GOT3 (cell line): Measurements from ENCODE around the gene TMEM209.
"Not testable (repeated sequence)": the region's sequence is repeated elsewhere in the genome, so short reads cannot be mapped to it uniquely, and the experiment has no call there.

Source experiments
- DNase-seq: peaks from one replicate; lab custom pipeline; 2025; ENCODE audit warnings: mixed read lengths; lab: John Stamatoyannopoulos, UW

TMEM209 gene

DNA sequence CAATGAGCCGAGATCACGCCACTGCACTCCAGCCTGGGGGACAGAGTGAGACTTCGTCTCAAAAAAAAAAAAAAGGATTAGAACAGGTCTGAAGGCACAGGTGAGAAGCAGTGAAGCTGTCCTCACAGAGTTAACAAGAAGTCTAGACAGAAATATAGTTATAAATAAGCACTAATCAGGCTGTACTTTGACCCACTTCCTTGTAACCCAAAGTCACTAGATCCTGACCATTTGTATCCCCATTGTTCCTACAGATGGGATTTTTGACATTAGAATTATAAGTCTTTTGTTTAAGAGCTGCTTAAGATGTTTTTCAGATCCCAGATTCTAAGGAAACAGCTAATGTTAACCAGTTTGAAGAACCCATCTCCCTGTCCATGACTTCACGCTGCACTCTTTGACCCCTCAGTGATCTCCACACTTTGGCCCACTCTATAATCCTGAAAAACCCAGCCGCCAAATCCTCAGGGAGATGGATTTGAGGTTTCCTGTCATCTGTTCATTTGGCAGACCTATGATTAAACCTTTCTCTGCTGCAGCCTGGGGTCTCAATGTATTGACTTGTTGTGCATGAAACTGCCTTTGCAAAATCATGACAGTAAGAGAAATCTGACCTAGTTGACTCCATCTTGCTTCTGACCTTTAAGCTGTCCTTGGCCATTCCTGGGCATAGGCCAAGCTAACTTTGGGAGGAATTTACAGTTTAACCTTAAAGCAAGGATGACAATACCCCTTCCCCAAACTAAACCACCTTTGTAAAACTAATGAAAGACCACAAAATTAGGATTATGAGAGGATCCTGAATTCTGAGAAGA, 13.8 kb upstream of the TMEM209 start:
- DNase-seq: no peak

DNA sequence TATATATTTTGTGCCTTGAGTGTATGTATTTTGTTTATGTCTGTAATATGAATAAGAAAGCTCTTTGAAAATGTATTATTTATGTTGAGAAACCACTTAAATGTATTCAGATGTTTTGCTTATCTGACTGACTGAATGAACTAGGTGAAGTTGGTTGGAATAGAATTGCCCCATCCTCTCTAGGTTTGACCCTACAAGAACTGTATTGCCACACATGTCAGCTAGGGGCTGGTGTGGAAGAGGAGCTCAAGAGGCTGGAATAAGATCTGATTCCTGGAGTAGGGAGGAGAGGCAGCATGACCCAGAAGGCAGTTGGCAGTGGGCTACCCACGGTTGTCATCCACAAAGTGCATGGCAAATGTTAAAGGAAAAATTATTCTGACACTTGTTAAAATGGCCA, 11.5 kb upstream of the TMEM209 start:
- no peak for DNase-seq

DNA sequence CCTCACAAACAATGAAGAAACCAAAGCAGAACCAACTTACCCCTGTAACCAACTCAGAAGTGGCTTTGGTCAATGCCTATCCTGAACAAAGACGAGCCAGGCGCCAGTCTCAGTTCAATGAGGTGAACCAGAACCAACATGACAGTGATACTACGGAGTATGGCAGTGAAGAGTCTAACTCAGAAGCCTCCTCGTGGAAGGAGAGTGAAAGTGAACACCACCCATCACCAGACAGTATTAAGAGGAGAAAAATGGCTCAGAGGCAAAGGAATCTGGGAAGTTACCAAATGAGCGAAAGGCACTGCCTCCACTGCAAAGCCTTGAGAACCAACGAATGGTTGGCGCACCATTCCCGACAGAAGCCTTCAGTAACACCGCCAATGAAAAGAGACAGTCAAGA, 10.8 kb upstream of the TMEM209 start:
- no peak for DNase-seq

DNA sequence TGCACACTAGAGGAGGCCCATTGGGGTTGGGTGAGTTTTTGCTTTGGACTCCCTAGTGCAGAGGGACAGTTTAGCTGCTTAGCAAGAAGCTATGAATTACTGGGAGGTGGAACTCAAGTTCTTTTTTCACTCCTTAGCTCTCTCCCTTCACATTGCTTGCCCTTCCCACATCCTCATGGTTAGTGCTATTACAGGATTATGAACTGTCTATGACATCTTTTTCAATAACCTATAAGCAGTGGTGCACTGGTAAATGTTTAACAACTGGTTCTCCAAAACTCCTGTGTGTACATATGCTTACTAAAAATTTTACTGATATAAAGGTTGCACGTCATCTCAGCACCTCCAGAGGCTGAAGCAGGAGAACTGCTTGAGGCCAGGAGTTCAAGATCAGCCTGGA, 8.6 kb upstream of the TMEM209 start:
- DNase-seq: no peak

DNA sequence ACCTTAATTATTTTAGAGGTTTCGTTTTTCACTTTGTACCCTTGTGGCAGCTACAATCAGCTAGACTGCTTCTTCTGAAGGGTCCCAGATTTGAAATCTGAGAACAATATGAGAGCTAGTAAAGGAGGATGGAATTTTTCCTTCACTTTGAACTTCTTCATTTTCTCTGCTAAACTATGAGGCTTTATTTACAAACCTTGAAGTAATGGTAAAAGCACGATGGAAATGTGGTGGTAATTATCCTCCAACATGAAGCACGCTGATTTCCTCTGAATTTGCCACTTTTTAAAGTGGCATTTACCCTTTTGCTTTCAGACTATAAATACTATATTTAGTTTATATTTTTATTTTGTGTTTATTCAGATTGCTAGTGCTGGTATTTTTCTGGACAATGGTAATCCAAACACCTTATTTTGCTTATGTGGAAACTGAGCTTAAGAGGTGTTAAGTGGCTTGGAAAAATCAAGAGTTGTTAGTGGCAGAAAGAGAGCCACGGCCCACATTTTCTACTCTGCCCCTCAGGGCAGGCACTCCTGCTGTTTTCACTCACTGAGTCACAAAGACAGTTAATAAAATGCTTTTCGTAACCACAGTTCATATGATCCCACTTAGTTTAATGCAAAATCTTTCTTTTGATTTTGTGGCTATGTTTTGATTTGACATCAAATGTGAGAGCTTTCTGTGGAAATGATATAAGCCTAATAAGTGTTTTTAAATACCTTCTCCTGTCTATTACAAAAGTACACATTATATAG, 5.2 kb upstream of the TMEM209 start:
- no peak for DNase-seq

DNA sequence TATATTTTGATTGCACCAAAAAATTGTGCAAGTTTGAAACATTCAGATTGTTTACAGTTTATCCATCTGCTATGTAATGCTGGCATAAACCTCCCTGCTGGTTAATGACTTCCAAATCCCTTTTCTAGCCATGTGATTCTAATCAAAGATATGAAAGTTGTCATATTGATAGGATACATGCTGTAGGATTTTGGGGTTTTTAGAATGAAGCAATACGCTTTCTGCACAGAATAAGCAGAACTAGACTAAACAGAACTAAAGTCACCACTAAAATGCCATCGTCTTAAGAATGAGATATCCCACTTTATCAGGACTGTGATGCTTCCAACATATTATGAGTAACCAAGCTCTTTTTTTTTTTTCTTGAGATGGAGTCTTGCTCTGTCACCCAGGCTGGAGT, 3.3 kb upstream of the TMEM209 start:
- DNase-seq: no peak

DNA sequence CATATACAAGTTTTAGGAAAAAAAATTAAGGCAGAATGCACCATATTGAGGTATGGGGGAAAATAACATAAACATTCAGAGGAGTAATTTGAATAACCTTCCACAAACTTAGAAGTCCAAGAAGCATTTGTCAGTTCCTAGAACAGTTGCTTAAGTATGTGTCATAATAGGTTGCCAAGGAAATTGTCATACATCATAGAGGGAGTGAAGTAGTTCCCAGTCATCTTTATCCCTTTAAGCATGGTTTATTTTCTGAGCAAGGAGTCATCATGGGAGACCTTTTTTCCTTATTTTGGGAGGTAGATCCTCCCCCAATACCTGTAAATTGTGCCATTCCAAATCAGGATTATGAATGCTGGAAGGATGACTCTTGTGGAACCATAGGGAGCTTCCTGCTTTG, 2.4 kb upstream of the TMEM209 start, which contains the start of gene SSMEM1:
Gene SSMEM1 (plus strand): TSS at position 219 of the 400 bp plus-strand sequence. CDS start 51 bp downstream, at position 270.
- no peak for DNase-seq

DNA sequence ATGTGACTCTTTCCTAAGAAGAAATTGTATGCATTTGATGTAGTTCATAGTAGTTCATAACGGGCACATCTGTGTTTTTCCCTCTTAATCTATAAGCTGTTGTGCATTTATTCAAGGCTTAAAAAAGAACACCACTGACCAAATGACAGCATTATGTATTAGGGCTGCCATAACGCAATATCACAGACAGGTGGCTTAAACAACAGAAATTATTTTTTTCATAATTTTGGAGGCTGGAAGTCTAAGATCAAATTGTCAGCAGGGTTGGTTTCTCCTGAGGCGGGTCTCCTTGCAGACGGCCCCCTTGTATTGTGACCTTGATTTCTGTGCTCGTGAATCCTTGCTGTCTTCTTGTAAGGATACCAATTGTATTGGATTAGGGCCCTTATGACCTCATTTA, 1.8 kb upstream of the TMEM209 start:
- DNase-seq: no peak

DNA sequence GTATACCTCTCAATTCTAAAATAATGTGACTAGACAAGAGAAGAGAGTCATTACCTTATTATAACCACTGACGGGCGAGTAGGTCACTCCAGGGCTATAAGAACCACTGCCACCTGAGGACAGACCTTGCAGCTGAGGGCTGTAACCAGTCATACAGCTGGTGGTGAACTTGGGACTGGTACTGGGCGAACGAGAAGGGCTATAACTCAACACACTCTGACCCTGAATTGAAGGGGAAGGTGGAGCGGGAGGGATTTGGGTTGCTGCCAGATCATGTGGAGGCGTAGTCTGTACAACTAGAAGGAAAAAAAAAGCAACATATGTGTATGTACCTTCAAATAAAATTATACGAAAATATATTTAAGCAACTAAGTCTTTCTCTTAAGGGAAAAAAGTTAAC, 3.4 kb downstream of the TMEM209 start:
- no peak for DNase-seq

DNA sequence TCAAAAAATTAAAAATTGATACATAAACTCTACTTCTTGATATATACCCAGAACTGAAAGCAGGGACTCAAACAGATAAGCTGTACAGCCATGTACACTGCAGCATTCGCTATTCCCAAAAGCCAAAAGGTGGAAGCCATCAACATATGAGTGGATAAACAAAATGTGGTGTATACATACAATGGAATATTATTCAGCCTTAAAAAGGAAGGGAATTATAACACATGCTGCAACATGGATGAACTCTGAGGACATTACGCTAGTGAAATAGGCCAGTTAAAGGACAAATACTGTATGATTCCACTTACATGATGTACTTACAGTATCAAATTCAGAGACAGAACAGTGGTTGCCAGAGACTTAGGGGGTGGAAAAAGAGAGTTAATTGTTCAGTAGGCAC, 8.1 kb downstream of the TMEM209 start:
- DNase-seq: no peak

DNA sequence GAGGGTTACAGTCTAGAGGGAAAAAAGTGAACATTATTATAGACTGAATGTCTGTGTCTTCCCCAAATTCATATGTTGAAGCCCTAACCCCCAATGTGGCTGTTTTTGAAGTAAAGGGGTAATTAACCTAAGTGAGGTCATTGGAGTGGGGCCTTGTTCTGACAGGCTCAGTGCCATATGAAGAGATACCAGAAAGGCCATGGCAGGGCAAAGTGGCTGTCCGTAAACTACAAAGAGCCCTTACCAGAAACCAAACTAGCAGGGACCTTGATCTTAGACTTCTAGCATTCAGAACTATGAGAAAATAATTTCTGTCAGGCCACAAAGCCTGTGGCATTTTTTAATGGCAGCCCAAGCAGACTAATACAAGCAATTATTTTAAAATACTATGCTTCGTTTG, 8.7 kb downstream of the TMEM209 start:
- DNase-seq: no peak

DNA sequence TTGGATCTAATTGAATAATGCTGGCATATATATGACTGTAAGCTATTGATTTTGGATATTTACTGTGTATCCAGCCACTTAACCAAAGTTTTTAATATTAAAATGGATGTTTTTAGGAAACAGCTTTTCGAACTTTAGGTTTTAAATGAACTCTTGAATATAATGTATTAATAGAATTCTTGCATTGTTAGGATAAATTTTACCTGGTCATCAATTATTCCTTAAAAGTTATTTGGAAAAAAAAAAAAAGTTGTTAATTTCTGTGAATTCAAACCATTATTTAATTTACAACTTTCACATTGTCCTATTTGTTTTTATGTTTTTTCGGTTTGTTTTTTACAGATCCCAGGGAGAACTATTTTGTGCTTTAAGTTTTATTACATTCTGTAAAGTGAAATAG, 9.8 kb downstream of the TMEM209 start:
- no peak for DNase-seq

DNA sequence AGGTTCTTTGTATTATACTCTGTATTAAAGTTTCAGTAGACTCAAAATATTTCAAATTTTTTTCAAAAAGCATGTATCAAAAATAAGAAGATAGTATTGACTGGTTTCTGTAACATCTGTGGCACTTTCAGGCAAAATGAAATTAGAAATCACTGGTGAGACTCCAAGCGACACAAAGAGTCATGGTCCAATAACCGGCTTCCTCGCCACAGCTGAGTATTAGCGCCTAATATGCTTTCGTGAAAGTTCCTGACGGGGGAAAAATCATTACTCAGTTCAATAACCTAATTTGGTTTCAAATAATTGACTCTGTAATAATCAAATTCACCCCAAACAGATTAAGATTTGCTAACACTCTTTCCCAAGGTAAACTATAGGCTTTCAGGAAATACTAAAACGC, 13.4 kb downstream of the TMEM209 start:
- no peak for DNase-seq

DNA sequence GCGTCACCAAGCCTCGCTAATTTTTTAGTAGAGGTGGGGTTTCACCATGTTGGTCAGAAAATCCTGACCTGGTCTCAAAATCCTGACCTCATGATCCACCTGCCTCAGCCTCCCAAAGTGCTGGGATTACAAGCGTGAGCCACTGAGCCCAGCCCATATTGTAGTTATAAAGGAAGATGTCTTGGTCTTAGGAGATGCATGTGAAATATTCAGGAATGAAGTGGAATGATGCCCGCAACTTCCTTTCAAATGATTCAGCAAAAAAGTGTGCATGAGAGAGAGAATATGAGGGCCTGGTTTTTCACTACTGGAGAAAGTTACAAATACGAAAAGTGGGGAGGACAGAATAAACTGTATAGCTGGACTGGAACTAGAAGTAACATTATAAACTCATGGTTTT, 15.9 kb downstream of the TMEM209 start:
- DNase-seq: no peak

DNA sequence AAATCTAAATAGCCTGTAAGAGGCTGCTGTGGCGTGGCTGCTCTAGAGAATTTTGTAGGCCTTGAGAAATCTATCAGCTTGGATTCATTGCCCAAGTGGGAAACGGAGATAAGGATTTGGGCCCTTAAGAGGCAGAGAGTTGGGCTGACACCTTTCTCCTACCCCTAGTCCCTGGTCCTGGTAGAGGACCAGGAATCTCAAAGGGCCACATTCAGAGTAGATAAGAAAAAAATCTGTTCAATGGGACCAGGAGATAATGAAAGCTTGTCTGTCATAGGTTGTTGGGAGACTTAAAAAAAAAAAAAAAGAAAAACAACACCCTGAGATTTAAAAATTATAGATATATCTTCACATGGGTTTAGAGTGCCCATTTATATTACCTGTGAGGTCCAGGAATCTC, 17.8 kb downstream of the TMEM209 start:
- no peak for DNase-seq

DNA sequence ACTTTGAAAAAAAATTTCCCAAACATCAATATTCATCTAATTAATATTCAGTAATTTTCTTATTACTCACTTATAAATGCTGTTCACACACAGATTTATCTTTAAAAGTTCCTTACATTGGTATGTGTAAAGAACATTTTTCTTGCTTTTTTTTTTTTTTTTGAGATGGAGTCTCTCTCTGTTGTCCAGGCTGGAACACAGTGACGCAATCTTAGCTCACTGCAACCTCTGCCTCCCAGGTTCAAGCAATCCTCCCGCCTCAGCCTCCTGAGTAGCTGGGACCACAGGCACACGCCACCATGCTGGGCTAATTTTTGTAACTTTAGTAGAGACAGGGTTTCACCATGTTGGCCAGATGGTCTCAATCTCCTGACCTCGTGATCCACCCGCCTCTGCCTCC, 20.9 kb downstream of the TMEM209 start:
- DNase-seq: not testable (repeated sequence)

DNA sequence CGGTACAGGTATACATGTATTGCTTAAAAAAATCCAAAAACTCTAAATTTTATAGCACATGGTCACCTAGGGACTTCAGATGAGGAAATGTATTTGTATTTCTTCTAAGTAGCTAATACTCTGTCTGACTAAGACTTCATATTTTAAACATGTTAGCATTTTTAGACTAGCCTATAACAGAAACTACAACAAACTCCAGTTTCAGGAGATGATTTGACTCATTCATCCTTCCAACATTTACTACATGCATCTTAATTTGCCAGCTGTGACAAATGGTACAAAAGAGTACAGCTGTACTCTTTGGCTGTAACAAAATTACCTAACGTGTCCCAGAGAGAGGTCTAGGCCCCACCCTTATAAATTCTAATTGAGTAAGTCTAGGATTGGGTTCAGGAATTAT, 22.2 kb downstream of the TMEM209 start:
- DNase-seq: no peak

DNA sequence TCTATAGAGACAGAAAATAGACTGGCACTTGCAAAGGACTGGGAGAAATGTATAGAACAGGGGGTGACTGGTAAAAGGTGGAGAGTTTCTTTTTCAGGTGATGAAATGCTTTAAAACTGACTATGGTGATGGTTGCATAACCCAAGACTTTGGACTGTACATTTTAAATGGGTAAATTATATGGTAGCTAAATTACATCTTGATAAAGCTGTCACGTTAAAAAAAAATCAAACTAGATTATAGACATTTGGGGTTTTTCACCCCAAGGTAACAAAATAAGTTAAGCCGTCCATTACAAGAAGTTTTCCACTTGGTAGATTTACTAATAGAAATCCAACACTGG, 24.0 kb downstream of the TMEM209 start:
- DNase-seq: no peak

DNA sequence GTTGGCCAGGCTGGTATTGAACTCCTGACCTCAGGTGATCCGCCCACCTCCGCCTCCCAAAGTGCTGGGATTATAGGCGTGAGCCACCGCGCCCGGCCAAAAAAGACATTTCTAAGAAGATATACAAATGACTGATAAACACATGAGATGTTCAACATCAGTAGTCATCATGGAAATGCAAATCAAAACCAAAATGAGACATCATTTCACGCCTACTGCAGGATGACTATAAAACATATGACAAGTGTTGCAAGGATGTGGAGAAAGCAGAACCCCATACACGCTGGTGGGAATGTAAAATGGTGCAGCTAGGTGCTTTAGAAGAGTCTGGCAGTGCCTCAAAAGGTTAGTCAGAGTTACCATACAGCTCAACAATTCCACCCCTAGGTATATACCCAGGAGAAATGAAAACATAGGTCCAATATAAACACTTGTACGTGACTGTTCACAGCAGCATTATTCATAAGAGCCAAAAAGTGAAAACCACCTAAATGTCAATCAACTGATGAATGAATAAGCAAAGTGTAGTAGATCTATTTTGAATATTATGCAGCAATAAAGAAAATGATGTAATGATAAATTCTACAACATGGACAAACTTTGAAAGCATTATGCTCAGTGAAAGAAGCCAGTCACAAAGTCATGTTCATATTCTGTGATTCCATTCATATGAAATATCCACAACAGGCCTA, 24.5 kb downstream of the TMEM209 start:
- no peak for DNase-seq

DNA sequence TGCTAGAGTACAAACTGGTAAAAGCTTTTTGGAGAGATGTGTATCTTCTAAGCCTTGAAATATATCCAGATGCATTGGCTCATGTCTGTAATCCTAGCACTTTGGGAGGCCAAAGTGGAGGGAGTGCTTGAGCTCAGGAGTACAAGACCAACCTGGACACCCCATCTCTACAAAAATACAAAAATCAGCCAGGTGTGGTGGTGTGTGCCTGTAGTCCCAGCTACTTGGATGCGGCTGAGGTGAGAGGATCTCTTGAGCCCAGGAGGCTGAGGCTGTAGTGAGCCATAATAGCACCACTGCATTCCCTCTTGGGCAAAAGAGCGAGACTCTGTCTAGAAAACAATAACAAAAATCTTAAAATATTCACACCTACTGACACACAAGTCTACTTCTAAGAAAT, 25.6 kb downstream of the TMEM209 start:
- DNase-seq: no peak

DNA sequence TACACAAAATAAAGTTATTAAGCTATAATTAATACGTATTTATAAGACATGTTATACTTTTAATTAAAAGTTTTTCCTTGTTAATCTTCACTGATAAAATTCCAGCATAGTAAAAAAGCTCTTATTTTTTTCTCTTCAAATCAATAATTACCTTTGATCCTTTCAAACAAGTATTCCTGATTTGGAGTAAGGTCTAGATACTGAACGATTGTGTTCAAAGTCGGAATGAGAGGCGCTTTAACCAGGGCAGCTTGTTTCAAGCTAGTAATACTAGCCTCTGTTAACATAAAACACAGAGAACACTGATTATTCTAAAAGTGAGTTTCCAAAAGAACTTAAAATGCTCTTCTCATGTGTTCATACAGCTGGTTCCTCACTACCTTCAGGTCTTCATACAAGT, 27.0 kb downstream of the TMEM209 start:
- DNase-seq: no peak

DNA sequence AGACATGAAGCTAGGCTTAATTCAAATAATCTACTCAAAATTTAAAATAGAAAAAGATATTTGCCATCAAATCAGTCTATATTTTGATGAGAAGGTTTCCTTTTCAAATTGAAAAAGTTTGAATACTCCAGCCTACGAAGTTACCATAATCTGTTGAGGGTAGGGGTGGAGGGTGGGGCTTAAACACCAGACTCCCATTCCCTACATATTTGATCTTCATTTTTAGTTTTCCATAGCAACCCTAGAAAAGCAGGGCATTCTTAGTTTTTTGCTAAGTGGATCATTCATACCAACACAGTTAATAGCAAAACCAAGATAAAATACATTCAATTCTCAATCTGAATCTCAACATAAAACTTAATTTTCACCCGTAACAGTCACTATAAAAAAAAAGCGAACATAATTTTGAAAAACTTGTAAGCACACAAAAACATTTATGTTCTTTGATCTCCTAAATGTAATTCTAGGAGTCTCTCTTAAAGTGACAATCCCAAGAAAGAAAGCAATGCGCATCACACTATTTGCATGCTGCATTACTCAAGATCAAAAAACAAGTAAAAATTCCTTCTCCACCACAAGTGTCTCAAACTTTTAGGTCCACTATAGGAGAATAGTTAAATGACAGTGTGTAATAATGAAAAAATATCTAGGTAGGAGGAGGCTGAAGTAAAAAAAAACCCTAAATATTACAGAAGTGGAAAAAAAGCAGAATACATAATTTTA, 30.8 kb downstream of the TMEM209 start:
- no peak for DNase-seq
